ENCODE data around the gene LCE6A.

LCE6A gene

GRCh38 chr1:152873495-152873894 lies 30.8 kb downstream of the LCE6A start:
- Histone ChIP-seq H3K27ac (ENCODE audit: low read depth, low read length) (no peak overlapping the region), H3K27me3 (ENCODE audit: control insufficient read depth, low read length) (no peaks in the 10 kb centered on the region), H3K79me2 (ENCODE audit: control insufficient read depth, low read length) (no peaks in the 10 kb centered on the region), H4K20me1 (ENCODE audit: control insufficient read depth, insufficient read depth, low read depth, low read length) (no peaks in the 10 kb centered on the region), H3K4me1 (ENCODE audit: control insufficient read depth, low read length) (peaks cover 6% of the 10 kb centered on the region; the same call in 1 of the 2 replicates), H3K36me3 (ENCODE audit: control insufficient read depth, low read length) (no peaks in the 10 kb centered on the region), H3K4me3 (ENCODE audit: low read length) (no peak overlapping the region), H3F3A (ENCODE audit: control insufficient read depth, insufficient read depth) (no peaks in the 10 kb centered on the region; the same call in 1 of the 2 replicates), H3K4me2 (ENCODE audit: low read length) (no peak overlapping the region), H3K9me2 (replicated peaks; ENCODE audit: control insufficient read depth, low read length) (no peaks in the 10 kb centered on the region), H3K9me3 (ENCODE audit: control insufficient read depth, insufficient read depth, low read length) (no peaks in the 10 kb centered on the region)
- TF ChIP-seq EZH2phosphoT487 (IDR thresholded peaks at IDR 0.05; ENCODE audit: borderline replicate concordance, low read length), result no peak
- TF ChIP-seq, protein P1, sequence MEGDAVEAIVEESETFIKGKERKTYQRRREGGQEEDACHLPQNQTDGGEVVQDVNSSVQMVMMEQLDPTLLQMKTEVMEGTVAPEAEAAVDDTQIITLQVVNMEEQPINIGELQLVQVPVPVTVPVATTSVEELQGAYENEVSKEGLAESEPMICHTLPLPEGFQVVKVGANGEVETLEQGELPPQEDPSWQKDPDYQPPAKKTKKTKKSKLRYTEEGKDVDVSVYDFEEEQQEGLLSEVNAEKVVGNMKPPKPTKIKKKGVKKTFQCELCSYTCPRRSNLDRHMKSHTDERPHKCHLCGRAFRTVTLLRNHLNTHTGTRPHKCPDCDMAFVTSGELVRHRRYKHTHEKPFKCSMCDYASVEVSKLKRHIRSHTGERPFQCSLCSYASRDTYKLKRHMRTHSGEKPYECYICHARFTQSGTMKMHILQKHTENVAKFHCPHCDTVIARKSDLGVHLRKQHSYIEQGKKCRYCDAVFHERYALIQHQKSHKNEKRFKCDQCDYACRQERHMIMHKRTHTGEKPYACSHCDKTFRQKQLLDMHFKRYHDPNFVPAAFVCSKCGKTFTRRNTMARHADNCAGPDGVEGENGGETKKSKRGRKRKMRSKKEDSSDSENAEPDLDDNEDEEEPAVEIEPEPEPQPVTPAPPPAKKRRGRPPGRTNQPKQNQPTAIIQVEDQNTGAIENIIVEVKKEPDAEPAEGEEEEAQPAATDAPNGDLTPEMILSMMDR (IDR thresholded peaks at IDR 0.05; ENCODE audit: low read depth, low read length, poor library complexity, severe bottlenecking), result no peak

- H3K9me2 ChIP-seq (replicated peaks; ENCODE audit: control insufficient read depth, low read length), result no peaks in the 10 kb centered on the region
- no peaks in the 10 kb centered on the region for H3K9me3 ChIP-seq (ENCODE audit: control insufficient read depth, insufficient read depth, low read length)
- no peak overlapping the region for H3K27ac ChIP-seq (ENCODE audit: low read depth, low read length)
- peaks cover 2% of the 10 kb centered on the region; the same call in 1 of the 2 replicates for H3K4me1 ChIP-seq (ENCODE audit: control insufficient read depth, low read length)
- H3K79me2 ChIP-seq (ENCODE audit: control insufficient read depth, low read length), result no peaks in the 10 kb centered on the region
- no peak for TF ChIP-seq EZH2phosphoT487 (IDR thresholded peaks at IDR 0.05; ENCODE audit: borderline replicate concordance, low read length)
- TF ChIP-seq, protein P1 (IDR thresholded peaks at IDR 0.05; ENCODE audit: low read depth, low read length, poor library complexity, severe bottlenecking), result no peak
- no peaks in the 10 kb centered on the region for H3K27me3 ChIP-seq (ENCODE audit: control insufficient read depth, low read length)
- no peak overlapping the region for H3K4me3 ChIP-seq (ENCODE audit: low read length)
- H3K4me2 ChIP-seq (ENCODE audit: low read length), result no peak overlapping the region
- no peaks in the 10 kb centered on the region for H4K20me1 ChIP-seq (ENCODE audit: control insufficient read depth, insufficient read depth, low read depth, low read length)
- no peaks in the 10 kb centered on the region for H3F3A ChIP-seq (ENCODE audit: control insufficient read depth, insufficient read depth)
- no peaks in the 10 kb centered on the region for H3K36me3 ChIP-seq (ENCODE audit: control insufficient read depth, low read length)
Observed at GRCh38 chr1:152876827-152877226, 34.2 kb downstream of the LCE6A start.

- H3K4me1 ChIP-seq (ENCODE audit: control insufficient read depth, low read length), result no peaks in the 10 kb centered on the region
- no peak for TF ChIP-seq EZH2phosphoT487 (IDR thresholded peaks at IDR 0.05; ENCODE audit: borderline replicate concordance, low read length)
- TF ChIP-seq, protein P1 (IDR thresholded peaks at IDR 0.05; ENCODE audit: low read depth, low read length, poor library complexity, severe bottlenecking), result peak; percentile 64
- no peak within 1 kb of the TSS for H3K27ac ChIP-seq (ENCODE audit: low read depth, low read length)
- no peaks in the 10 kb centered on the region for H3F3A ChIP-seq (ENCODE audit: control insufficient read depth, insufficient read depth)
- H3K9me3 ChIP-seq (ENCODE audit: control insufficient read depth, insufficient read depth, low read length), result no peaks in the 10 kb centered on the region
- no peaks in the 10 kb centered on the region for H3K27me3 ChIP-seq (ENCODE audit: control insufficient read depth, low read length)
- H3K4me2 ChIP-seq (ENCODE audit: low read length), result no peak within 1 kb of the TSS
- H3K79me2 ChIP-seq (ENCODE audit: control insufficient read depth, low read length), result no peaks in the 10 kb centered on the region
- H3K9me2 ChIP-seq (replicated peaks; ENCODE audit: control insufficient read depth, low read length), result no peaks in the 10 kb centered on the region
- H4K20me1 ChIP-seq (ENCODE audit: control insufficient read depth, insufficient read depth, low read depth, low read length), result no peaks in the 10 kb centered on the region
- no peaks in the 10 kb centered on the region for H3K36me3 ChIP-seq (ENCODE audit: control insufficient read depth, low read length)
- H3K4me3 ChIP-seq (ENCODE audit: low read length), result no peak within 1 kb of the TSS
Observed at GRCh38 chr1:152878042-152878441, 35.4 kb downstream of the LCE6A start, which contains the start of gene SMCP. SMCP (plus strand) TSS chr1:152878322; CDS start chr1:152884423, 6,101 bp downstream.
